Spleen (tissue), 7 donors: ENCODE data around the gene MYRF.

ENCODE experiments used
- CTCF ChIP-seq, 11 experiments: fragments of 200-600 bp in 7 of 11; fragments of 450-650 bp in 4 of 11; sonication (generic) in 4 of 11; IDR thresholded peaks in 8 of 11; conservative IDR thresholded peaks in 3 of 11; 1 replicate in 7 of 11; 2 replicates in 4 of 11; pipeline versions ENCODE4 v1.4.0 to v1.8.0; 2016 to 2021; ENCODE audit warnings: antibody characterized with exemption in 11 of 11, inconsistent platforms in 4 of 11, mild to moderate bottlenecking in 1 of 11
- POLR2A ChIP-seq, 3 donors: fragments of 450-650 bp; IDR thresholded peaks; one replicate each; pipeline ENCODE4 v1.5.1; 2017; ENCODE audit warnings: antibody characterized with exemption in 3 of 3, mild to moderate bottlenecking in 1 of 3
- donor health status: DM: no; HTN: no; CAD: no; lungs with moderate emphysema.
- donor health status: DM: no; HTN: no; CAD: no.
- donor health status: DM: no; HTN: no; CAD: no.

GRCh38 chr11:61773356-61773755 lies 20.9 kb downstream of the MYRF start:
- TF ChIP-seq POLR2A (IDR thresholded peaks at IDR 0.05), result no peak
- TF ChIP-seq CTCF (IDR thresholded peaks at IDR 0.05 in 8 of 11, conservative IDR thresholded peaks at IDR 0.05 in 3 of 11), result no peak
